Memory B cell (primary cell): Measurements from ENCODE around the gene TRIM32.

Source experiments
- ATAC-seq: fragments of 150-1000 bp; cut with Tn5 transposase; 2 replicates; pipeline ENCODE4 v1.10.0; 2021; ENCODE audit warnings: low read depth, mild to moderate bottlenecking, moderate library complexity
- DNase-seq, 2 donors: peaks; one replicate each; pipeline ENCODE4 v3.0.0; 2022; ENCODE audit warnings: low spot score in 2 of 2
- H3K27ac Mint-ChIP-seq: one replicate; pipeline ENCODE4 v1.8.0; 2022; ENCODE audit warnings: mild to moderate bottlenecking, moderate library complexity, mixed read lengths
- H3K27me3 Mint-ChIP-seq: one replicate; pipeline ENCODE4 v1.8.0; 2022; ENCODE audit warnings: mixed read lengths
- H3K36me3 Mint-ChIP-seq: one replicate; pipeline ENCODE4 v1.8.0; 2022; ENCODE audit warnings: mild to moderate bottlenecking, mixed read lengths
- H3K4me1 Mint-ChIP-seq: one replicate; pipeline ENCODE4 v1.8.0; 2022; ENCODE audit warnings: mixed read lengths
- H3K4me3 Mint-ChIP-seq: one replicate; pipeline ENCODE4 v1.8.0; 2022; ENCODE audit warnings: mild to moderate bottlenecking, moderate library complexity, mixed read lengths
- H3K9me3 Mint-ChIP-seq: one replicate; pipeline ENCODE4 v1.8.0; 2022; ENCODE audit warnings: mixed read lengths

The TRIM32 gene

DNA sequence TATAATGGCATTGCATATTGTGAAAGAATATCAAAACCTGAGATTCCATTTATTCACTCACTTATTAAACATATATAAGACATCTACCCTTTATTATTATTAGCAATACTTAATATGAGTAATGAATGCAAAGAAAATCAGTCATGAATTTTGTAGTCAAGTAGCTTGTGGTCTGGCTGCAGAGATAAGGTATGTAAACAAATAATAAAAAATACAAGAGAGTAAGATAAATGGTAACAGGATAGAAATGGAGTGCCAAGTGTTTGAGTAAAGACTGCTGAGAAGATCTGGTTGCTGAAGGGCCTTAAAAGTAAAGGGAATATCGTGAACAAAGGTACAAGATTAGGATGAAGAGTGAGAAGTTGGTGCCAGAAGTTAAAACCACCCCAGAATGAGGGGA is 18.4 kb downstream of the TRIM32 start:
- no peaks in the 10 kb centered on the region for H3K9me3 Mint-ChIP-seq
- peaks cover 3% of the 10 kb centered on the region for H3K4me1 Mint-ChIP-seq
- no peak overlapping the region for H3K27ac Mint-ChIP-seq
- H3K36me3 Mint-ChIP-seq, result peaks cover 8% of the 10 kb centered on the region
- DNase-seq, result no peak
- no peaks in the 10 kb centered on the region for H3K27me3 Mint-ChIP-seq
- H3K4me3 Mint-ChIP-seq, result no peak overlapping the region
- ATAC-seq, result no peak

DNA sequence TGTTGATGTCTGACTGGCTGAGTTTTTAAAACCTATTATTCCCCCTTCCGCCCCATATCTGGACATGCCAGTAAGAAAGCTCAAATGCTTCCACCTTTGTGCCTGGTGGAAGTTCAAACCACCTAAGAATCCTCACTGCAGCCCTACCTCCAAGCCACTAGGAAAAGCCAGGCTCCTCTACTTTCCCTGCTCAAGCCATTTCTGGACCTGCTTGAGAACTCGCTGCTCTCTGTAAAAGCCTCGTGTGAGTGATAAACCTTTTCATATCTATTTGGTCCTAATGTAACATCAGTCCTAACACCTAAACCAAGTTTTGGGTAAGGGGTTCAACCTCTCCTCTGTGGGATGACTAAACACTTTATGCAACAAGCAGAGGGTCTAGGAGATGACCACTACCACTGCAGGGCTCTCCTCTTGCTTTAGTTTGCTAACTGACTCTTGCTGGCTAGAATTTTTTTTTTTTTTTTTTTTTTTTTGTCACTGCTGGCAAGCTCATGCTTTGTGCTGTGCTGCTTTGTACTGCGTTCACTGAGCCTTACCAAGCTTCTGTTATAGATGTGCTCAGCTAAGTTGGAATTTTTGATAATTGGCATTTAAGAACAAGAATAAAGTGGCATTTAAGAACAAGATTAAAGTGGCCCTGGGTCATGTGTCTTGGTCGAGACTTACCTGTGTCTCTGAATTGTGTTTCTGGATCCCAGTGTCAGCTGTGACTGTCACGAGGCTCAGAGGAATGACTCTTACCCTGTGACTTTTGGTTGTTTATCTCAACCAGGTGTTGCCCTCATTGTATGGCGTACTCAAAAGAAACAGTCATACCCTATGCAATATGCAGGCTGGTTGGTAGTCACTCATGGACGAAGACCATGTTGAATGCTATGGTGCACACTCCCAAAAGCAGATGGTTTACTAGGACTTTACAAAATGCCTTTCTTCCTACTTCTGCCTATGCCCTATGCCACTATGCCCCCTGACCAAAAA is 19.5 kb downstream of the TRIM32 start:
- DNase-seq (no peak), ATAC-seq (no peak)
- H3K4me1 Mint-ChIP-seq, result no peaks in the 10 kb centered on the region

DNA sequence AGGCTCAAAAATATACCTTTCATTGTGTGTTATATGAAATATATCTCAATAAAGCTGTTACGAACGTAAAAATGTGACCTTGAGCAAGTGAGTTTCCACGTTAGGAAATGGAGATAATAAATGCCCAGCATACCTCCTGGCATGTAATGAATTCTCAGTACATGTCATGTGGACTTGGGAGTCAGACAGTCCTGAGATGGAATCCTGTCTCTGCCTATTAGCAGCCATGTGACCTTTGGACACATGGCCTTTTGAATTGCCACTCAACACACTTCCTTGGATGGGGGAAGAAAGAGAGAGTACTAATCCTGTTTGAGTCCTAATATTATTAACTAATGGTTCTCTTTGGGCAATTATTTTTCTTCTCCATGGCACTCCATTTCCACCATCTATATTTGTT is 25.7 kb downstream of the TRIM32 start:
- peaks cover 2% of the 10 kb centered on the region for H3K36me3 Mint-ChIP-seq
- no peak for ATAC-seq
- no peaks in the 10 kb centered on the region for H3K4me1 Mint-ChIP-seq
- H3K27me3 Mint-ChIP-seq, result no peaks in the 10 kb centered on the region
- H3K4me3 Mint-ChIP-seq, result no peak overlapping the region
- H3K27ac Mint-ChIP-seq, result no peak overlapping the region
- DNase-seq, result no peak
- H3K9me3 Mint-ChIP-seq, result no peaks in the 10 kb centered on the region

More for the DNA sequence above, 19.5 kb downstream of the TRIM32 start:
- no peaks in the 10 kb centered on the region for H3K9me3 Mint-ChIP-seq
- H3K27ac Mint-ChIP-seq, result no peak overlapping the region
- no peak overlapping the region for H3K4me3 Mint-ChIP-seq
- no peaks in the 10 kb centered on the region for H3K27me3 Mint-ChIP-seq
- H3K36me3 Mint-ChIP-seq, result peaks cover 4% of the 10 kb centered on the region

DNA sequence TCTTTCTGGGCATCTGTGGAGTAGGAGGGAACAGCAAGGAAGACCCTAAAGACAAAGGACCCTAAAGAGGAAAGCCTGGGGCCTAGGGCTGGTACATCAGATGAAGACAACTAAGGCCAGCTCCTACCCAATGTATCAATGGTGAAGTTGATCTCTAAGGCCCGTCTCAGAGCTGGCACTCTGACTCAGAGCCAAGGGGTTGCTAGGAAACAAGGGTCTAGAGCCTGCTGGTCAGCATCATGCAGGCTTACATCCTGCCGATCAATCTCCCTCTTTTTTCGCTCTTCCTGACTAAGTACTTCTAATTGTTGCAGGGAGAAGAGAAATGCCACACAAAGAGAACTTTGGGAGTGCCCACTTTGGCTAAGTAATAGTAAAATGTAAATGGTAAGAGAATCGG is 26.2 kb downstream of the TRIM32 start:
- Mint-ChIP-seq H3K4me1 (no peaks in the 10 kb centered on the region), H3K36me3 (peaks cover 3% of the 10 kb centered on the region)

DNA sequence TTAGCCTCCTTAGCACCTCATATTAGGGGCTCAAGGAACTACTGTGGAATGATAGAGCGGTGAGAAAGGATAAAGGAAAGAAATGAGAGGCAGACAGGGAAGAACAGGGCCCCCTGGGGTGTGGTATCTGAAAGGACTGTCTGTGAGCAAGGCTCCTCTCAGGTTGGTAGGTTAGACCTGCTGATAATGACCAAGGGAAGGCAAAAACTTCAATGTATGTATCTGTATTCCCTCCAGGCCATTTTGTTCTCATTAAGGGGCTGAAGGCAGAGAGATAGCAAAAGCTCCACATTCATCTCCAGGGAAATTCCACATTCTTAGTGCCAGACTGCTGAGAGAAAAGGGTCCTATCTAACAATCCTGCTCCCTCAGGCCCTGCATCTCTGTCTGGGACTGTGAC is 28.6 kb downstream of the TRIM32 start:
- Mint-ChIP-seq H3K27me3 (peaks cover 4% of the 10 kb centered on the region), H3K9me3 (no peaks in the 10 kb centered on the region), H3K4me1 (peaks cover 2% of the 10 kb centered on the region), H3K4me3 (no peak overlapping the region), H3K27ac (no peak overlapping the region), H3K36me3 (peaks cover 5% of the 10 kb centered on the region)
- ATAC-seq (no peak), DNase-seq (no peak)

More for the DNA sequence above, 26.2 kb downstream of the TRIM32 start:
- Mint-ChIP-seq H3K4me3 (no peak overlapping the region), H3K27ac (no peak overlapping the region), H3K9me3 (no peaks in the 10 kb centered on the region), H3K27me3 (peaks cover 1% of the 10 kb centered on the region)
- ATAC-seq (no peak), DNase-seq (no peak)

DNA sequence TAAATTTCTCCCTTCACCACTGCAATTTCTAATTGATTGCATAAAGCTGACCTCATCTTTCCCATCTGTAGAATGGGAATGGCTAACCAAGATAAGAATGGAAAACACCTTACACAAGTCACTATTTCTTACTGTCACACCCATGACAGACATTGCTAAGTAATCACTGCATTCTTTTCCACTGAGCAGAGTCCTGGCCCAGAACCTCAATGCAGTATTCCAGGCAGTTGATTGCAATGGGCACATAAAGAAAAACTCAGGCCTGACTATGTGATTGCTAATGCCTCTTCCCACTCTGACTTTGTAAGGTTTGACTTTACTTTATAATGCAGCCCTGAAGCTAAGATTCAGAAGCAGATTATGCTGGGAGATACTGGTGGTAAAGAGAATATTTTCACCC is 29.3 kb downstream of the TRIM32 start:
- Mint-ChIP-seq H3K9me3 (no peaks in the 10 kb centered on the region), H3K36me3 (peaks cover 5% of the 10 kb centered on the region), H3K27ac (no peak overlapping the region), H3K27me3 (peaks cover 4% of the 10 kb centered on the region), H3K4me1 (peaks cover 2% of the 10 kb centered on the region), H3K4me3 (no peak overlapping the region)
- DNase-seq, result no peak
- no peak for ATAC-seq

DNA sequence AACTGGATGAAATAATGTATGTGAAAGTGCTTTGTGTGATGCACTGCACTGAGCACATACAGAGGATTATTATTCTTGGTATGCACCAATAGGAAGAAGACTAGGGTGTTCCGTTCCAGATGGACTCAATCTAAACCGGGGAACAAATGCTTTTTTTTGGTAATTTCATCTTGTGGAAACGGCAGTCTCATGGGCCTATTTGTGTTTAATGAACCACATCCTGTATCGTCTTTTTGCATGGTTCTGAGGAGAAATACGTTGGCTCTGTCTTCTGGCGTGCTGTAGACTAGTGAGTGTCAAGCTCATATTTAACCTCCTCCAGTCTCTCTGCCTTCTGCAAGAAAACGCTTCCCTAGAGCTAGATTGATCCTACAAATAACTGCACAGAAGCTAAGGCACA is 30.0 kb downstream of the TRIM32 start:
- ATAC-seq, result no peak
- no peak for DNase-seq
- peaks cover 2% of the 10 kb centered on the region for H3K4me1 Mint-ChIP-seq
- H3K4me3 Mint-ChIP-seq, result no peak overlapping the region
- no peak overlapping the region for H3K27ac Mint-ChIP-seq
- H3K9me3 Mint-ChIP-seq, result no peaks in the 10 kb centered on the region
- H3K27me3 Mint-ChIP-seq, result peaks cover 4% of the 10 kb centered on the region
- H3K36me3 Mint-ChIP-seq, result peaks cover 5% of the 10 kb centered on the region

DNA sequence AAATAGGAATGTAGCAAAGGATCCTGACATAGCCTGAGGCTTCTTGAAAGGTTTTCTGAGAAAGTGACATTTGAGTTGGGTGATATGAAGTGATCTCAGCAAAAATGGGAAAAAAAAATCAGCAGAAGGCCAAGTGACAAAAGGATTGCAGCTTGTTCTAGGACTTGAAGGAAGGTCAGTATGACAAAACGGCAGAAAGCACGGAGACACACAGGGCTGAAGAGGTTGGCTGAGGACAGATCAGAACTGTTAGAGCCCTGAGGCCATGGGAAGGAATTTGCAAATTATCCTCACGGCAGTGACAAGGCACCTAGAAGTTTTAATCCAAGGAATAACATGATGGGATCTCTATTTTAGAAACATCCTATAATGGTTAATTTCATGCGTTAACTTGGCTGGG is 31.0 kb downstream of the TRIM32 start:
- ATAC-seq, result no peak
- no peak overlapping the region for H3K27ac Mint-ChIP-seq
- peaks cover 4% of the 10 kb centered on the region for H3K27me3 Mint-ChIP-seq
- no peaks in the 10 kb centered on the region for H3K9me3 Mint-ChIP-seq
- DNase-seq, result no peak
- H3K4me1 Mint-ChIP-seq, result peaks cover 2% of the 10 kb centered on the region
- H3K4me3 Mint-ChIP-seq, result no peak overlapping the region
- peaks cover 5% of the 10 kb centered on the region for H3K36me3 Mint-ChIP-seq

DNA sequence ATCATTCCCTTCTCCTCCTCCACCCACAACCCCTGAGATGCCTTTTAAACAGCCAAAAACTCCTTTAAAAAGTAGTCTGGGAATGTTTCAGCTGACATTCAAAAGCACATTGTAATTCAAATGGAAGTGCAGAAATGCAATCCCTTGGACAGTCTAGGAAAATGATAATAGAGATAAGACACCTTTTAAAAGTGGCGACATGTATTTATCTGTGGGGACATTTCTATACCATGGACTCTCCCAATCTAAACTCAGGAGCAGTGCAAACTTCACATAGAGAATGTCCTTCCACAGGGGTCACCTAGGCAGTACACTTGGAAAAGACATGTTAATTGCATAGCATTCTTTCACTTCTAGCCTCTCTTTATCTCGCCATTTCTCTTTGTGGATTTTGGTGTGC is 33.0 kb downstream of the TRIM32 start:
- no peak overlapping the region for H3K27ac Mint-ChIP-seq
- peaks cover 2% of the 10 kb centered on the region for H3K4me1 Mint-ChIP-seq
- DNase-seq, result no peak
- ATAC-seq, result no peak
- H3K9me3 Mint-ChIP-seq, result no peaks in the 10 kb centered on the region
- H3K36me3 Mint-ChIP-seq, result peaks cover 3% of the 10 kb centered on the region
- H3K27me3 Mint-ChIP-seq, result peaks cover 8% of the 10 kb centered on the region
- H3K4me3 Mint-ChIP-seq, result no peak overlapping the region

DNA sequence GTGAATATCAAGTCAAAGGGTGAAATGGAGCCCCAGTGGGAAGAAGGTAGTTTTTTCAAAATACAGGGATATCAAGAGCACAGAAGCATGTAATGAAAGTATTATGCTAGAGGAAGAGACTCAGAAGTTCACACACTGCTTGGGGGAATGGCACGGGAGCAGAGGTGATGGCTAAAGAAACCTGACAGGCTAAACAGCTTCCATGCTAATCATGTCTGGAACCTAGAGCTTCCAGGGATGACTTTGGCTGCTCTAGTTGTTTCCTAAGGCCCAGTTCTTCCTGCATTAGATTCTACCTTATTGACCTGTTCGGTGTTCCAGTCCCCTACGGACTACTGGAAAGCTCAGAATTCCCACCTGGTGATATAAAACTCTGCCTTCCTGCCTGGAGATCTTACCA is 34.3 kb downstream of the TRIM32 start:
- H3K4me1 Mint-ChIP-seq, result peaks cover 2% of the 10 kb centered on the region
- no peaks in the 10 kb centered on the region for H3K9me3 Mint-ChIP-seq
- no peak for DNase-seq
- no peak overlapping the region for H3K27ac Mint-ChIP-seq
- H3K4me3 Mint-ChIP-seq, result no peak overlapping the region
- peaks cover 3% of the 10 kb centered on the region for H3K36me3 Mint-ChIP-seq
- ATAC-seq, result no peak
- peaks cover 8% of the 10 kb centered on the region for H3K27me3 Mint-ChIP-seq

DNA sequence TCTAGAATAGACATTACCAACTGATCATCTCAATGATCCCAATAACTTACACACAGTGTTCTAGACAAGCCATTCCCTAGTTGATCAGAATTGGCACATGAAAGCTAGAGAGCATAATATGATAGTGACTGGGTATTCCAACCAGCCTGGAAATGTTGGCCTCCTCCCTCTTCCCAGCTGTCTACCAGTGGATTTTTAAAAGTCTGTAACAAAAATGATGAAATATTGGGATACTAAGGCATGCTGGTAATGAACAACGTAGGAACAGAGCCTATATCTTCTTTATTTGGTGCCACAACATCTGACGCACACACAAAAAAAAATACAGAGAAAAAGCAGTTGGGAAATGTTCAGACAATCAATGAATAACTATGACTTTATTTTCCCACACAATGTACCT is 34.8 kb downstream of the TRIM32 start:
- ATAC-seq, result no peak
- no peak for DNase-seq
- Mint-ChIP-seq H3K27me3 (peaks cover 9% of the 10 kb centered on the region), H3K4me3 (no peak overlapping the region), H3K27ac (no peak overlapping the region), H3K36me3 (peaks cover 3% of the 10 kb centered on the region), H3K4me1 (peaks cover 2% of the 10 kb centered on the region), H3K9me3 (no peaks in the 10 kb centered on the region)

DNA sequence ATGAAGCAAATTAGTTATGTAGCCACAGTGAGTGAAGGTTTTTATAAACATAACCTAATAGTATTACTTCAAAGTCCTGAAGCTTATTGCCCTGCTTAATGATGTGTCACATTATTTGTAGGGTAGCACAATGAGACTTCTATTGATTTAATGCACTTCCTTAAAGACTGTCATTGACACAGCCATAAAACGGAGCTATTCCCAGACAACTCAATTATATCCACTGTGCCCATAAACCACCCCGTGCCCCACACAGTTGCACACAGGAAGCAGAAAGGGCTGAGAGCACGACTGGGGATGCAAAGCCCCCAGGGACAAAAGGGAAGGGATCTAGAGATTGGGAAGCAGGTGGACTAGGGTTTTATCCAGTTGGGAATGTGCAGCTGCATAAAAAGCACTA is 37.0 kb downstream of the TRIM32 start:
- DNase-seq, result no peak
- no peak for ATAC-seq
- no peak overlapping the region for H3K27ac Mint-ChIP-seq
- H3K27me3 Mint-ChIP-seq, result peaks cover 10% of the 10 kb centered on the region
- no peaks in the 10 kb centered on the region for H3K9me3 Mint-ChIP-seq
- H3K4me1 Mint-ChIP-seq, result peaks cover 2% of the 10 kb centered on the region
- H3K36me3 Mint-ChIP-seq, result peaks cover 2% of the 10 kb centered on the region
- H3K4me3 Mint-ChIP-seq, result no peak overlapping the region

DNA sequence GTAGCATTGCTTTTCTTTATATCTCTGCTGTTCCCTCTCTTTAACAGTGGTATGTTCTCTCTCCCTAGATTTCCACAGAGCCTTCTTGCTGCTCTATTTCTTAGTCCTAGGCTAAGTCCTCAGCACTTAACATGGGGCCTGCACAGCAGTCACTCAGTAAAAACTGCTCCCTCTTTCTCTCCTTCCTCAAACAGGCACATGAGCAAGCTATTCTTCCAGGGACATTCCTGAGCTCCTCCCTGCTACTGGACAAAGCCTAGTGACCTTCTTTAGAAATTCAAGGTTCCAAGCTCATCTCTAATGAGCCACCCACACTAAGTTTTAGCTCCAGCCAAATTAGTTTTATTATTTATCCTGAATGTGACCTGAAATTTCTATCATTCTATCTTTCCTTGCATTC is 39.5 kb downstream of the TRIM32 start:
- Mint-ChIP-seq H3K4me3 (no peak overlapping the region), H3K36me3 (no peaks in the 10 kb centered on the region), H3K4me1 (no peaks in the 10 kb centered on the region), H3K27ac (no peak overlapping the region), H3K9me3 (no peaks in the 10 kb centered on the region), H3K27me3 (peaks cover 9% of the 10 kb centered on the region)
- DNase-seq (no peak), ATAC-seq (no peak)

DNA sequence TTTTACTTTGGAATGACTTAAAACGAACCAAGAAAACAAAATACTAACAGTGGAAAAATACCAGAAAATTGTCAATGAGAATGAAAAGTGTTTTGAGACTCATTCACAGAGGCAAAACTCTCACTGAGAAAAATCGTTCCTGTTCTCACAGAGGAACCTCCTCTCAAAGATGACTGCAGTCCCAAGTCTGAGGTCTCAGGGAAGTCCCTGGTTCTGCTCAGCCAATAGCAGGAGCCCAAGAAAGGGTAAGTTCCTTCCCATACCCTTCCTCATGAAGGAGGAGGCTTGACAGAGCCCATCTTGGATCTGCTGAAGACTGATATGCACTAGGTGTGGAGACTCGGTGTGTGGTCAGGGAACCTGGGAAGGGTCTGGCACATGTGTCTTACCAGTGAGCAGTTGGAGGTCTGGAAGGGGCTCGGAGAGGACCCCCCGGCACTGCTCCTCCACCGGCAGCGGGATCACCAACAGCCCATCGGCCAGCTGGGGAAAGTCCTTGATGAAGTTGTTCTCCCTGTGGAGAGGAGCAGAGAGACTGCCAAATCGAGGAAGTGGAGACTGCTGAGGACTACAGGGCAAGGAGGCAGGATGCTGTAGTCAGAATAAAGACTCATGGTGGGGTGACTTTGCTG is 46.0 kb downstream of the TRIM32 start:
- DNase-seq, result no peak
- no peak overlapping the region for H3K27ac Mint-ChIP-seq
- H3K4me3 Mint-ChIP-seq, result no peak overlapping the region
- no peak for ATAC-seq
- peaks cover 4% of the 10 kb centered on the region for H3K4me1 Mint-ChIP-seq
- peaks cover 10% of the 10 kb centered on the region for H3K27me3 Mint-ChIP-seq
- no peaks in the 10 kb centered on the region for H3K36me3 Mint-ChIP-seq
- H3K9me3 Mint-ChIP-seq, result peaks cover 2% of the 10 kb centered on the region
